G401.6 (cell line): ENCODE results near the gene NUDT2.

ENCODE experiments used
- FAIRE-seq: peaks from 2 replicates; lab custom pipeline; 2012; peaks lifted over from hg19 to GRCh38; lab: Jason Lieb, UNC

Gene NUDT2

GRCh38 chr9:34370970-34371880 lies 41.9 kb downstream of the NUDT2 start:
- no peak for FAIRE-seq

GRCh38 chr9:34371886-34372466 lies 42.6 kb downstream of the NUDT2 start:
- FAIRE-seq = no peak

GRCh38 chr9:34372467-34373011 lies 43.2 kb downstream of the NUDT2 start:
- FAIRE-seq = no peak

- no peak for FAIRE-seq
Observed at GRCh38 chr9:34373749-34374148, 44.4 kb downstream of the NUDT2 start.

- no peak for FAIRE-seq
Observed at GRCh38 chr9:34374339-34374738, 45.0 kb downstream of the NUDT2 start.

- FAIRE-seq = no peak
Observed at GRCh38 chr9:34374905-34375552, 45.7 kb downstream of the NUDT2 start.

GRCh38 chr9:34375901-34376595 lies 46.7 kb downstream of the NUDT2 start:
- FAIRE-seq = no peak

- peak; percentile 97 for FAIRE-seq
Observed at GRCh38 chr9:34376596-34377403, 47.4 kb downstream of the NUDT2 start, which contains the start of gene MYORG. TSS of gene MYORG (minus strand) at chr9:34376898. CDS start at chr9:34372943, 3,955 bp downstream.

- no peak for FAIRE-seq
Observed at GRCh38 chr9:34377404-34377746, 48.0 kb downstream of the NUDT2 start.

- no peak for FAIRE-seq
Observed at GRCh38 chr9:34378376-34379060, 49.1 kb downstream of the NUDT2 start.

GRCh38 chr9:34379334-34380033 lies 50.1 kb downstream of the NUDT2 start:
- peak; percentile 74 for FAIRE-seq

GRCh38 chr9:34380034-34380510 lies 50.7 kb downstream of the NUDT2 start:
- no peak for FAIRE-seq

- no peak for FAIRE-seq
Observed at GRCh38 chr9:34380511-34381315, 51.3 kb downstream of the NUDT2 start.

GRCh38 chr9:34381323-34381722 lies 52.0 kb downstream of the NUDT2 start:
- no peak for FAIRE-seq

GRCh38 chr9:34382054-34382453 lies 52.7 kb downstream of the NUDT2 start:
- FAIRE-seq = no peak

- FAIRE-seq = no peak
Observed at GRCh38 chr9:34382879-34383278, 53.5 kb downstream of the NUDT2 start.

- FAIRE-seq = no peak
Observed at GRCh38 chr9:34383904-34384303, 54.5 kb downstream of the NUDT2 start.

GRCh38 chr9:34384368-34385165 lies 55.2 kb downstream of the NUDT2 start:
- no peak for FAIRE-seq
